GM18867 (cell line): ENCODE results near the gene CTSF.
"Not testable (repeated sequence)": the region's sequence is repeated elsewhere in the genome, so short reads cannot be mapped to it uniquely, and the experiment has no call there.

ENCODE experiments used
- ATAC-seq: cut with Tn5 transposase; IDR thresholded peaks from one replicate; pipeline ENCODE4 v1.9.1; 2021; ENCODE audit warnings: mild to moderate bottlenecking, moderate library complexity; ENCODE audit not compliant: unreplicated experiment

CTSF gene

DNA sequence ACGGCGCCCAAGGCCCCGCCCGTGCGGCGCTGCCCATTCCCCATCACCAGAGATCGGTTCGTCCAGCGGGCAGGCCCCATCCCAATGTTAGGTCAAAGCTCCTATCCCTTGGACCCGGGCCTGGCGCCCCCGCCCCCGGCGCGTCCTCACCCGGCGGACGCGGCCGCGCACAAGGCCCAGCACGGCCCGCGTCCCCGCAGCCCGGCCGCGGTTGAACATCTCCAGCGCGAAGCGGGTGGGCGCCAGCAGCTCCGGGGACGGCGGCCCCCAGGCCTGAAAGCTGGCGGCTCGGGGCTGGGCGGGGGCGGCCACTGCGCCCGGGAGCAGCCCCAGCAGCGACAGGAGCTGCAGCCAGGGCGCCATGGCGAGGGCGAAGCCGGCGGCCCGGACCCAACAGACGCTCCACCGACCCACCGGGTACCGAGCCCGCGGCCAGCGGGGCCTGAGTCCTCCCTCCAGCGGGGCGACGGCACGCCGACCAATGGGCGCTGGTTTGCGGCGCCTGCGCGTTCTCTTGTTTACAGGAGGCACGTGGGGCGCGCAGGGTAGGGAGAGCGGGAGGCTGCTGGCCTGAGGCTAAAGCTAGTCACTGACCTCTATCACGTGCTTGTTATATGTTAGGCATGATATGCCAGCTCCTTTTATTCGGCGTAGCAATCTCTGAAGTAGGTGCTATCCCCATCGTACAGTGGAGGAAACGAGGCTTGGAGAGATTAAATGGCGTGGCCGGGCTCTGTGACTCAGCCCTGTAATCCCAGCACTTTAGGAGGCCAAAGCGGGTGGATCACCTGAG is at the start of gene CTSF:
CTSF (minus strand) TSS at position 483 of the 793 bp plus-strand sequence; CDS start at position 363, 120 bp downstream.
- no peak for ATAC-seq

DNA sequence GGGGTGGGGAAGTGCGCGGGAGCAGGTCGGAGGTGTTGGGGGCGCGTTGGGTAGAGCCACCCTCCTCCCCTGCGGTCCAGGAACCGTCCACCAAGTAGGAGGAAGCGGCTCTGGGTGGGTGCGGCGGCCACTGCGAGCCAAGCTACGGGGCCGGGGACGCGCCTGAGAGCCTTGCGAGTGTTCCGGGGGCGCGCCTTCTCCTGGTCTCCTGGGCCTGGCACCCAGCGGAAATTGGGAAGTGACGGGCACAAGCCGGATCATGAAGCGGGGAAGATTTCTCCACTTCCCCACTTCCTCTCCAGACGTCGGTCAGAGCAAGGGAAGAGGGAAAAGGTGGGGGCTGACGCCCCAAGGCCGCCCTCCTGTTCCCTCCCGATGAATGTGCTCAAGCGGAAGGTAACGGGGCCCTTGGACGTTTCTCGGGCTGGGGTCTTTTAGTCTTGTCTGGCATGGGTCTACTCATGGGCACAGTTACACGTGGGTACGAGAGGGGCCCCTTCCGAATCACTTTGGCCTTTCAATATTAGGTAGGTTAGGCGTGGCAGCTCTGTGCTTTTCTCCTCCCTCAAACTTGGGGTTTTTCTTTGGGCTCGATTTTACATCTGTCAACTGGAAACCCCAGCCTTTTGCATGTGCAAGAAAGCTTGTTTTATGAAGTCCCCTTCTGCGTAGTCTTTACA is 48.9 kb upstream of the CTSF start:
- ATAC-seq: no peak

DNA sequence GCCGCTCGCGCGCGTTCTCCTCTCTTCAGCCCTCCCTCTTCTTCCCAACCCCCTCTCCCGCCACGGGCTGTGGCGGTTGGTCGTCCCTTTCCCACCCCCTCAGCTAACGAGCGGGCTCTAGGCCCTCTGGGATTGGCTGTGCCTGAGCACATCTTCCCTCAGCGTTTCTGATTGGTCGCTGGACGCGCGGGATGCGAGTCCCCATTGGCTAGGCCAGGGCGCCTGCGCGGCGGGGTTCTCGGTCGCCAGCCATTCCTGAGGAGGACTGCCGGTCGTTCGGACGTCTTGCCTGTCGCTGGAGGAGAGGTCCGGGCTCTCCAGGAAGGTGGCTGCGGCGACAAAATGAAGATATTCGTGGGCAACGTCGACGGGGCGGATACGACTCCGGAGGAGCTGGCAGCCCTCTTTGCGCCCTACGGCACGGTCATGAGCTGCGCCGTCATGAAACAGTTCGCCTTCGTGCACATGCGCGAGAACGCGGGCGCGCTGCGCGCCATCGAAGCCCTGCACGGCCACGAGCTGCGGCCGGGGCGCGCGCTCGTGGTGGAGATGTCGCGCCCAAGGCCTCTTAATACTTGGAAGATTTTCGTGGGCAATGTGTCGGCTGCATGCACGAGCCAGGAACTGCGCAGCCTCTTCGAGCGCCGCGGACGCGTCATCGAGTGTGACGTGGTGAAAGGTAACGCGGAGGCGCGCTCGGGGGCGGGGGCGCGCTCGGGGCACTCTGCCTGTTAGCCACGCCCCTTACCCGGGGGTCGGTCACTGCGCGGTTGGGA is 48.2 kb upstream of the CTSF start, which contains the start of gene RBM14:
RBM14 (plus strand) TSS at position 252 of the 776 bp plus-strand sequence; CDS start at position 343, 91 bp downstream.
- ATAC-seq: peak; percentile 90

DNA sequence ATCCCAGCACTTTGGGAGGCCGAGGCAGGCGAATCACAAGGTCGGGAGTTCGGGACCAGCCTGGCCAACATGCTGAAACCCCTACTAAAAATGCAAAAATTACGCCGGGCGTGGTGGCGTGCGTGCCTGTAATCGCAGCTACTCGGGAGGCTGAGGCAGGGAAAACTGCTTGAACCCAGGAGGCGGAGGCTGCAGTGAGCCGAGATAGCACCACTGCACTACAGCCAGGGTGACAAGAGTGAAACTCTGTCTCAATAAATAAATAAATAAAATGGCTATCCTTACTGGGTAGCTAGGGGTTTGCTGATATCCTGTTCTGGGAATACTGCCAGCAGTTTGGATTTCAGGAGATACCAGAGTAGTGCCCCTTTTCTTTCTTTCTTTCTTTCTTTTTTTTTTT is 45.7 kb upstream of the CTSF start:
- ATAC-seq: no peak

DNA sequence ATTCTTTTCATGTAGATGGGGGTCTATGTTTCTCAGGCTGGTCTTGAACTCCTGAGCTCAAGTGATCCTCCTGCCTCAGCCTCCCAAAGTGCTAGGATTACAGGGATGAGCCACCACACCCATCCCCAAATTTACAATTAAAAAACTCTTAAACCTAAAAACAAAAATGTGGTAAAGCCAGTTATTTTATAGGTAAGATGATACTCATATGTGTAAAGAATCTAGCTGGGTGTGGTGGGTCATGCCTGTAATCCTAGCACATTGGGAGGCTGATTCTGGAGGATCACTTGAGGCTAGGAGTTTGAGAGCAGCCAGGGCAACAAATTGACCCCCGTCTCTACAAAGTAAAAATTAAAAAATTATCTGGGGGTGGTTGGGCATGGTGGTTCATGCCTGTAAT is 44.1 kb upstream of the CTSF start:
- no peak for ATAC-seq

GRCh38 chr11:66609721-66610617 is 41.6 kb upstream of the CTSF start:
- ATAC-seq: no peak

- ATAC-seq: no peak
Observed at GRCh38 chr11:66607126-66607834, 38.9 kb upstream of the CTSF start.

GRCh38 chr11:66606608-66607007 is 38.2 kb upstream of the CTSF start:
- not testable (repeated sequence) for ATAC-seq

DNA sequence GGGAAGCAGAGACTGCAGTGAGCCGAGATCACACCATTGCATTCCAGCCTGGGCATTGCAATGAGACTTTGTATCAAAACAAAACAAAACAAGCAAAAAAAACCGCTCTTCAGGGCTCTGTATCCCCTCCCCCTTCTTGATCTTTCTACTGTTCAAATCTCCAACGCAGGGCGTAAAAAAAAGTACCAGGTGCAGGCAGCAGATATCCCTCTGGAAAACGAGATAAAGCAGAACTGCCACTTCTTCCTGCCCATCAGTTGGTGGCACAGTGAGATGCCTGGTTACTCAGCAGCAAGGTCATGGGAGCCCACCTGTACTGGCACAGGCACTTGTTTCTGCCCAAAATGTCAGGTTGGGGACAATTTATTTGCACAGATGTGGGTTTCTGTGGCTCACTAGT is 35.7 kb upstream of the CTSF start:
- no peak for ATAC-seq

DNA sequence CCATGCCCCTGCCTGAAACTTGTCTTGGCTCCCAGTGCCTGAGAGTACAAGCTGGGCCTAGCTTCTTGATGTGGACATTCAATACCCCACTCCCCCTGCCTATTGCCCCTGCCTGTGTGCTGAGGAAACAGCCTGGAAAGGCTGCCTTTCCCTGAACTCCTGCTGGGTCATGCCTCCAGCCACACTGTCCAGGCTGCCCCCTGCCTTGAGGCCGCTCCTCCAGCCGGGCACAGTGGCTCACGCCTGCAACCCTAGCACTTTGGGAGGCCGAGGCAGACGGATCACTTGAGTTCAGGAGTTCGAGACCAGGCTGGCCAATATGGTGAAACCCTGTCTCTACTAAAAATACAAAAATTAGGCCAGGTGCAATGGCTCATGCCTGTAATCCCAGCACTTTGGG is 34.7 kb upstream of the CTSF start:
- no peak for ATAC-seq

DNA sequence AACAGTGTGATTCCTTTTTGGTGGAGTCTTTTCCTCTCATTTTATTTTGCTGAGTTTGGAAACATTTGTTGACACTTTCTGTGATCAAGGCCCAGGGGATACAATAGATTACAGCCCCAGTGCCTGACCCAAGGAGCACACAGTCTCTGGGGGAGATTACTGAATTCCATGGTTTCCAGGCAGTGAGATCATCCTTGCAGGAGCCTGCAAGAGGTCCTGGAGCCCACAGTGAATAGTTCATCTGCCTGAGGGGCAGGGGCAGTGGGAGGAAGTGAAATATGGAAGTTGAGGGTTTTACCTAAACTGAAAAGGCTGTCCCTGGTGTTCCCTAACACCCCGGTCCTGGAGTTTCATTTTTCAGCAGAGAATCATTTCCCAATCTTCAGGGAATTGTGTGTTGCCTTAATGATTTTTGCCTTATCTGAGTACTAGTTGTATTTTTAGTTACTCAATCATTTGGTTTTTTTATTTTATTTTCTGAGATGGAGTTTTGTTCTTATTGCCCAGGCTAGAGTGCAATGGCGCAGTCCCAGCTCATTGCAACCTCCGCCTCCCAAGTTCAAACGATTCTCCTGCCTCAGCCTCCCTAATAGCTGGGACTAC is 32.3 kb upstream of the CTSF start:
- no peak for ATAC-seq

DNA sequence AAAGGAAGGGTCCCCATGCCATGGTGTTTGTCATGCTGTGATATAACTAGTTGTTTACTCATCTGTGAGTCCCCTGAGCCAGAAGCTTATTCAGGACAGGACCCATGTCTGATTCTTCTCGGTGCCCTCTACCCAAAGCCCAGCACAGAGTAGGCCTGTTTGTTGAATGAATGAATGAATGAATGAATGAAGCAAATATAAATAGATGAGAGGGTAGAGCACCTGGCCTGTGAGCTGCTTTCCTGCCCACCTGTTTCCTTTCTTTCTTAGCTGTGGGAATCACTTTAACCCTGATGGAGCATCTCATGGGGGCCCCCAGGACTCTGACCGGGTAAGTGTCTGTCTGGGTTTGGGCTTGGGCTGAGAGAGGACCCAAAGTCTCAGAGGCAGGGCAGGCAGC is 31.8 kb upstream of the CTSF start:
- ATAC-seq: no peak

DNA sequence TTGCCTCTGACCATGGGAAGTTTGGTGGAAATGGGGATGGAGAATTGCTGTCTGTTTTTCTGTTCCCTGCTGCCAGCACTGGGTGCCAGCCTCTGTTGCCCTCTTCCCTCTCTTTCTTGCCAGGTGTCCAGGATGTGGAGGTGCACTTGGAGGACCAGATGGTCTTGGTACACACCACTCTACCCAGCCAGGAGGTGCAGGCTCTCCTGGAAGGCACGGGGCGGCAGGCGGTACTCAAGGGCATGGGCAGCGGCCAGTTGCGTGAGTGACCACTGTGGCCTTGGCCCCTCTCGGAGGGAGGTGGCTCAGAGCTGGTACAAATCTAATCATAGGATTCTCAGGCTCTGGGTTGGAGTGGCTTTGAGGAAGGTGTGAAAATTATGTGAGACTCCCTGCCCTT is 30.6 kb upstream of the CTSF start:
- no peak for ATAC-seq

DNA sequence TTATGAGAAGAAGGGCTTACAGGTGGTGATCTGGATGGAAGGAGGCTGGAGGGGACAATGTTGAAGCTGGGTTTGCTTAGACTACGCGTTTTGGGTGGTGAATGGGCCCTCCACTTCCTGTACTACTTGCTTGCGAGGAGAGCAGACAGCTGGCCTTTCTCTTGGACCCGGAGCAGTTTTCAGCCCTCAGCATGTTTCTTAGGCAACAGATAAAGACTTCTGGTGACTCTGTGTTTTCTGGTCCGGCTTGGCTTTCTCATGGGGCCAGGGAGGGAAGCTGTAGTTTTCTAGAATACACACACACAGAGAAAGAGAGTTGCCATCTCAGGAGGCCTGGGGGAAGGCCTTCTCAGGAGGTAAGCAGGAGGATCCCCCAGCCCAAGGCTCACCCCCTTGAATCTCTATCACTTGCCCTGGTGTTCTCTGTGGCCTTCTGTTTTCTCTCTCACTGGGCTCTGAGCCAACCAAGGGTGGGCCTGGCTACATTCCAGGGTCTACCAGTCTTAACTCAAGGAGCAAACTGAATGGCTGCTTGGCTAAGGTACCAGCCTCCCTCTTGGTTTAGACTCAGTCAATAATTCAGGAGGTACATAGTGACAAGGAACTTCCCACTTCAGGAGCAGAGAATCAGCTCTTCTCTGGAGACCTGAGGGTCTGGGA is 27.0 kb upstream of the CTSF start:
- ATAC-seq: no peak

- ATAC-seq: no peak
Observed at GRCh38 chr11:66593650-66594049, 25.2 kb upstream of the CTSF start.

GRCh38 chr11:66593303-66593635 is 24.9 kb upstream of the CTSF start:
- peak; percentile 11 for ATAC-seq

DNA sequence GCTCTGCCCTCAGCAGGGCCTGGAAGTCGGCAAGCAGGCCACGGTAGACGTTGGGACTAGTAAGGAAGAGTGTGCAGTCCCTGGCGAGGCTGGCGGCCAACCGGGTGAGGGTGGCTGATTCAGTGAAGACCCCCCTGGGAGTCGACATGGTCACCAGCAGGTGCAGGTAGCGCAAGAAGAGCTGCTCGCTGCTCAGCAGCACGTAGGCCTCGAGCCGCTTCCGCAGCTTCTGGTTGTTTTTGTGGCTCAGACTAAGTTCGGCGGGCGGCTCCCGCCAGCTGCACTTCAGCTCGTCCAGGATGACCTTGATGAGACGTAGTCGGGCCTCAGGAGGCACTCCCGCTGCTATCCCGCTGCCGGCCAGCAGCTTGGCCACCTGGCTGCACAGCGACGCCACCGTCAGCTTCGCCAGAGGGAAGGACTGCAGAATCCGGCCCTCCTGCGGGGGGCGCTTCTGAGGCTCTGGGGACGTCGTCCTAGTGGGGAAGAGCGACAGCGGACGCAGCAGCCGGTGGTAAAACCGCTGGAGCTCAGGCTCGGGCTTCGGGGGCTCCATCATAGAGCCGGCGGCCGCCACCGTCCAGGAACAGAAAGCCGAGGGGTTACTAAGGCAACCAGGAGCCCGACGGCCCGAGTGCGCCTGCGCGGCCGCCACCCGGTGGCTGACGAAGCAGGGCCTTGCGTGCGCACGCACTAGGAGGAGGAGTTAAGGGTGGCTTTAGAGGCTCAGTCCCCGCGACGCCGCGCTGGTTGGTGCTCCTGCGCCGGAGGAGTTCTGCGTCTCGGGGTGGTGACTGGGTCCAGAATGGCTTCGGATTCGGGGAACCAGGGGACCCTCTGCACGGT is 24.3 kb upstream of the CTSF start, which contains the start of the genes CCDC87 and CCS:
CCDC87 (minus strand) TSS at position 607 of the 846 bp plus-strand sequence; CDS start at position 559, 48 bp downstream.
CCS (plus strand) TSS at position 729 of the 846 bp plus-strand sequence; CDS start at position 806, 77 bp downstream.
- peak; percentile 88 for ATAC-seq

- ATAC-seq: no peak
Observed at GRCh38 chr11:66591175-66591574, 22.8 kb upstream of the CTSF start.
